GM12865 (cell line): ENCODE data around the gene FAT4.

ENCODE experiments used
- DNase-seq: peaks from one replicate; pipeline ENCODE4 v3.0.0; 2010; ENCODE audit warnings: low read depth
- H3K4me3 ChIP-seq: 2 replicates; pipeline ENCODE4 v1.5.1; 2011; ENCODE audit warnings: mild to moderate bottlenecking, low read depth, low read length, control low read depth
- CTCF ChIP-seq: IDR thresholded peaks from 2 replicates; pipeline ENCODE4 v1.5.1; 2011; ENCODE audit warnings: low read length, control low read depth, low read depth, inconsistent platforms; ENCODE audit not compliant: insufficient read depth; ENCODE audit errors: missing control alignments

Gene FAT4

GRCh38 chr4:125325733-125326132 is 11.0 kb downstream of the FAT4 start:
- DNase-seq: no peak
- TF ChIP-seq CTCF: no peak
- no peak overlapping the region for H3K4me3 ChIP-seq

GRCh38 chr4:125331116-125331515 is 16.4 kb downstream of the FAT4 start:
- H3K4me3 ChIP-seq: no peak overlapping the region
- no peak for TF ChIP-seq CTCF
- DNase-seq: no peak

GRCh38 chr4:125334926-125335325 is 20.2 kb downstream of the FAT4 start:
- no peak overlapping the region for H3K4me3 ChIP-seq
- no peak for DNase-seq
- no peak for TF ChIP-seq CTCF

- TF ChIP-seq CTCF: no peak
- no peak overlapping the region for H3K4me3 ChIP-seq
- no peak for DNase-seq
Measured at GRCh38 chr4:125338814-125339213, 24.1 kb downstream of the FAT4 start.

GRCh38 chr4:125344198-125344597 is 29.4 kb downstream of the FAT4 start:
- TF ChIP-seq CTCF: no peak
- H3K4me3 ChIP-seq: no peak overlapping the region
- DNase-seq: no peak

- no peak for TF ChIP-seq CTCF
- H3K4me3 ChIP-seq: no peak overlapping the region
- DNase-seq: no peak
Measured at GRCh38 chr4:125346616-125347015, 31.9 kb downstream of the FAT4 start.

GRCh38 chr4:125350470-125351135 is 35.8 kb downstream of the FAT4 start:
- no peak for TF ChIP-seq CTCF
- H3K4me3 ChIP-seq: no peak overlapping the region
- no peak for DNase-seq
